GM23338 (cell line): ENCODE data around the gene CDYL2. TPM values are rescaled to one million over a fixed set of nuclear protein-coding genes. Genes with fewer than 3 reads are reported as not detected.
A peak's percentile ranks its signal among the peaks of the same experiment; 100 is the strongest.

ENCODE experiments used
- ATAC-seq: fragments of 200-7000 bp; cut with Tn5 transposase; 3 replicates; pipeline ENCODE4 v1.9.1; 2020
- DNase-seq: peaks from one replicate; pipeline ENCODE4 v3.0.0-alpha.2; 2015; ENCODE audit warnings: low spot score
- H2AFZ ChIP-seq: fragments of 200-600 bp; sonication (generic); 2 replicates; pipeline ENCODE4 v1.8.0; 2016; ENCODE audit warnings: antibody characterized with exemption, mild to moderate bottlenecking, moderate library complexity
- H3F3A ChIP-seq: fragments of 200-600 bp; sonication (generic); replicated peaks from 2 replicates; pipeline ENCODE4 v1.8.0; 2017; ENCODE audit warnings: antibody characterized with exemption, mixed run types, low read depth
- H3K27ac ChIP-seq: fragments of 200-600 bp; sonication (generic); 2 replicates; pipeline ENCODE4 v1.6.1; 2016; ENCODE audit warnings: low read depth
- H3K27me3 ChIP-seq: fragments of 200-600 bp; sonication (generic); 2 replicates; pipeline ENCODE4 v1.8.0; 2016; ENCODE audit warnings: mild to moderate bottlenecking, mixed run types, moderate library complexity; ENCODE audit not compliant: insufficient read depth
- H3K36me3 ChIP-seq: fragments of 200-600 bp; sonication (generic); 2 replicates; pipeline ENCODE4 v1.8.0; 2016; ENCODE audit warnings: mild to moderate bottlenecking; ENCODE audit not compliant: insufficient read depth
- H3K4me1 ChIP-seq: fragments of 200-600 bp; sonication (generic); 2 replicates; pipeline ENCODE4 v1.8.0; 2016; ENCODE audit warnings: mild to moderate bottlenecking, moderate library complexity; ENCODE audit not compliant: insufficient read depth
- H3K4me2 ChIP-seq: fragments of 200-600 bp; sonication (generic); 2 replicates; pipeline ENCODE4 v1.7.1; 2017; ENCODE audit warnings: mixed run types
- H3K4me3 ChIP-seq: fragments of 200-600 bp; sonication (generic); 2 replicates; pipeline ENCODE4 v1.6.1; 2016; ENCODE audit warnings: mixed run types
- H3K79me2 ChIP-seq: fragments of 200-600 bp; sonication (generic); replicated peaks from 2 replicates; pipeline ENCODE4 v1.8.0; 2017; ENCODE audit warnings: mild to moderate bottlenecking; ENCODE audit not compliant: insufficient read depth
- H3K9me2 ChIP-seq: fragments of 200-600 bp; sonication (generic); 2 replicates; pipeline ENCODE4 v1.8.0; 2017; ENCODE audit not compliant: insufficient read depth
- H4K20me1 ChIP-seq: fragments of 200-600 bp; sonication (generic); replicated peaks from 2 replicates; pipeline ENCODE4 v1.8.0; 2017; ENCODE audit warnings: mild to moderate bottlenecking; ENCODE audit not compliant: insufficient read depth
- H3K27ac Mint-ChIP-seq: 2 replicates; pipeline ENCODE4 v1.8.0; 2020; ENCODE audit warnings: inconsistent platforms, mild to moderate bottlenecking, moderate library complexity, mixed read lengths
- H3K27me3 Mint-ChIP-seq: 3 replicates; pipeline ENCODE4 v1.8.0; 2022; ENCODE audit warnings: low read depth, mild to moderate bottlenecking, moderate library complexity, mixed read lengths, inconsistent platforms; ENCODE audit not compliant: insufficient read depth, poor library complexity
- H3K36me3 Mint-ChIP-seq: 3 replicates; pipeline ENCODE4 v1.8.0; 2021; ENCODE audit warnings: low read depth, mild to moderate bottlenecking, inconsistent platforms, moderate library complexity, mixed read lengths
- H3K4me1 Mint-ChIP-seq: 3 replicates; pipeline ENCODE4 v1.8.0; 2020; ENCODE audit warnings: mild to moderate bottlenecking, inconsistent platforms, mixed read lengths
- H3K4me3 Mint-ChIP-seq: 3 replicates; pipeline ENCODE4 v1.8.0; 2021; ENCODE audit warnings: moderate library complexity, mild to moderate bottlenecking, inconsistent platforms, mixed read lengths
- H3K9me3 Mint-ChIP-seq: 3 replicates; pipeline ENCODE4 v1.8.0; 2020; ENCODE audit warnings: moderate library complexity, mild to moderate bottlenecking, inconsistent platforms, mixed read lengths
- CREB1 ChIP-seq: fragments of 250-450 bp; sonication (Bioruptor Pico); IDR thresholded peaks from 2 replicates; pipeline ENCODE4 v1.5.0; 2020; ENCODE audit warnings: low read depth, mild to moderate bottlenecking, moderate library complexity
- POLR2AphosphoS5 ChIP-seq: IDR thresholded peaks from 2 replicates; pipeline ENCODE4 v1.6.1; 2016; ENCODE audit warnings: antibody characterized with exemption, low read depth
- REST ChIP-seq: IDR thresholded peaks from one replicate; pipeline ENCODE4 v1.6.1; 2018; ENCODE audit warnings: antibody characterized with exemption; ENCODE audit not compliant: unreplicated experiment
- ZNF114 ChIP-seq: fragments of 250-450 bp; sonication (Bioruptor Pico); IDR thresholded peaks from 2 replicates; pipeline ENCODE4 v1.5.0; 2020; ENCODE audit warnings: mild to moderate bottlenecking, moderate library complexity
- ZNF462 ChIP-seq: fragments of 250-450 bp; sonication (Bioruptor Pico); IDR thresholded peaks from 2 replicates; pipeline ENCODE4 v1.5.0; 2020; ENCODE audit warnings: mild to moderate bottlenecking, moderate library complexity
- polyA plus RNA-seq: library from polyadenylated mRNA; unstranded; fragments of >200 nt; fragmentation: Nextera tagmentation; extraction: Ambion mirVana; gene quantifications from 2 replicates; pipeline ENCODE4 v1.2.1, GENCODE V29; 2016
- total RNA-seq: library from RNA; depleted of rRNA; stranded (reverse); fragments of >200 nt; shearing (Covaris generic); gene quantifications from 2 replicates; pipeline ENCODE4 v1.2.3, GENCODE V29; 2014

Gene CDYL2
- total and polyA plus RNA-seq, 2 experiments from 2014 or later, result 0.82 to 4.3 TPM

GRCh38 chr16:80569440-80570105 is 234.8 kb downstream of the CDYL2 start:
- Histone ChIP-seq H3K4me2 (no peak overlapping the region), H3F3A (no peaks in the 10 kb centered on the region), H2AFZ (no peak overlapping the region), H3K27ac (no peak overlapping the region), H3K27me3 (no peaks in the 10 kb centered on the region), H4K20me1 (no peaks in the 10 kb centered on the region), H3K9me2 (peaks cover 18% of the 10 kb centered on the region), H3K79me2 (no peaks in the 10 kb centered on the region), H3K36me3 (no peaks in the 10 kb centered on the region), H3K4me1 (0 out of 2 replicates have a peak, but pooled peaks cover 3% of the 10 kb centered on the region), H3K4me3 (no peak overlapping the region)
- DNase-seq (no peak), ATAC-seq (no peak)
- Mint-ChIP-seq H3K27me3 (peaks cover 7% of the 10 kb centered on the region), H3K4me3 (no peak overlapping the region), H3K36me3 (peaks cover 5% of the 10 kb centered on the region; the same call in 2 of the 3 replicates), H3K9me3 (peaks cover 11% of the 10 kb centered on the region), H3K27ac (no peak overlapping the region), H3K4me1 (peaks cover 4% of the 10 kb centered on the region)
- TF ChIP-seq ZNF114 (CRISPR knock-in tag) (no peak), REST (no peak), POLR2AphosphoS5 (no peak), CREB1 (CRISPR knock-in tag) (no peak)

- Mint-ChIP-seq H3K9me3 (no peaks in the 10 kb centered on the region), H3K4me3 (no peak overlapping the region), H3K36me3 (no peaks in the 10 kb centered on the region), H3K27me3 (peaks cover 3% of the 10 kb centered on the region), H3K27ac (no peak overlapping the region), H3K4me1 (peaks cover 11% of the 10 kb centered on the region)
- Histone ChIP-seq H3K36me3 (no peaks in the 10 kb centered on the region), H3K4me1 (0 out of 2 replicates have a peak, but pooled peaks cover 6% of the 10 kb centered on the region), H3F3A (no peaks in the 10 kb centered on the region), H3K4me2 (peak overlapping the region; percentile 14; the same call in 1 of the 2 replicates), H4K20me1 (no peaks in the 10 kb centered on the region), H3K27ac (no peak overlapping the region), H3K4me3 (no peak overlapping the region), H3K79me2 (no peaks in the 10 kb centered on the region), H3K27me3 (no peaks in the 10 kb centered on the region), H2AFZ (peak overlapping the region; percentile 94), H3K9me2 (peaks cover 16% of the 10 kb centered on the region)
- DNase-seq, result no peak
- no peak for ATAC-seq
- TF ChIP-seq ZNF462 (CRISPR knock-in tag), result no peak
- no peak for TF ChIP-seq ZNF114 (CRISPR knock-in tag)
Measured at GRCh38 chr16:80564394-80564793, 240.0 kb downstream of the CDYL2 start.
